ENCODE measurements around the gene CAPZB. TPM values are rescaled to one million over a fixed set of nuclear protein-coding genes. Genes with fewer than 3 reads are reported as not detected.
A peak's percentile ranks its signal among the peaks of the same experiment; 100 is the strongest.

The CAPZB gene
- polyA plus RNA-seq, 1 of the 3 experiments (the other 2 are of a cell fraction) = 122 TPM

GRCh38 chr1:19310720-19311502 is 174.4 kb downstream of the CAPZB start:
- Histone ChIP-seq H3K79me2 (ENCODE audit: insufficient read depth) (peaks cover 59% of the 10 kb centered on the region), H3K4me1 (ENCODE audit: control insufficient read depth in 1 of 2, insufficient read depth in 2 of 2, low read depth in 1 of 2, low read length in 1 of 2) (peaks cover 5 to 25% of the 10 kb centered on the region in 2 experiments; a peak in 1 of 4 replicates), H3K36me3 (replicated peaks in 1 of 2; ENCODE audit: control insufficient read depth in 1 of 2, insufficient read depth in 2 of 2, low read length in 1 of 2) (peaks cover 3 to 17% of the 10 kb centered on the region in 2 experiments), H3K9ac (peak overlapping the region; percentile 85), H3K9me2 (no peaks in the 10 kb centered on the region), H2AFZ (ENCODE audit: low read depth) (no peak overlapping the region), H4K20me1 (ENCODE audit: insufficient read depth) (peaks cover 19% of the 10 kb centered on the region), H3K27me3 (ENCODE audit: insufficient read depth) (no peaks in the 10 kb centered on the region), H3K4me3 (ENCODE audit: low read depth in 2 of 2, low read length in 1 of 2) (peak overlapping the region; percentile 82 to 85), H3K27ac (ENCODE audit: low read depth in 2 of 2, low read length in 1 of 2) (peak overlapping the region in 1 of 2 experiments; percentile 70; a peak in 1 of 4 replicates), H3K9me3 (no peaks in the 10 kb centered on the region), H3F3A (replicated peaks; ENCODE audit: insufficient read depth) (no peaks in the 10 kb centered on the region), H3K4me2 (peak overlapping the region; percentile 79)
- TF ChIP-seq RXRA (IDR thresholded peaks at IDR 0.05; ENCODE audit: borderline replicate concordance, low read depth) (no peak), ELF1 (IDR thresholded peaks at IDR 0.05) (no peak), REST (IDR thresholded peaks at IDR 0.05; ENCODE audit: low read depth, low read length) (no peak), ZBTB33 (IDR thresholded peaks at IDR 0.05; ENCODE audit: borderline replicate concordance, low read depth) (no peak), CHD2 (IDR thresholded peaks at IDR 0.05; ENCODE audit: low read length, partially characterized antibody) (no peak)
- POLR2A ChIA-PET = interaction anchor here (2.0 kb wide), 1 partner anchor 17 kb away, joined by 4 read pairs; no protein-coding TSS in a partner anchor
- CTCF ChIA-PET = interaction anchor here (1.0 to 1.8 kb wide), 3 partner anchors 333 to 372 kb away, joined by 3 to 6 read pairs (median 4); partner anchors contain the start of gene NBL1
- DNase-seq = peak; percentile 54
- 54% methylated on average over 13 of the region's 13 CpGs for WGBS (ENCODE audit: low lambda C conversion rate)

GRCh38 chr1:19310061-19310460 is 175.3 kb downstream of the CAPZB start:
- whole genome bisulfite sequencing (ENCODE audit: low lambda C conversion rate) = 95% methylated on average over 7 of the region's 7 CpGs
- Histone ChIP-seq H2AFZ (ENCODE audit: low read depth) (no peak overlapping the region), H3K9me2 (no peaks in the 10 kb centered on the region), H3K4me3 (ENCODE audit: low read depth in 2 of 2, low read length in 1 of 2) (peak overlapping the region in 1 of 2 experiments; percentile 85; a peak in 1 of 4 replicates), H3K4me1 (ENCODE audit: control insufficient read depth in 1 of 2, insufficient read depth in 2 of 2, low read depth in 1 of 2, low read length in 1 of 2) (peaks cover 5 to 25% of the 10 kb centered on the region in 2 experiments; a peak in 1 of 4 replicates), H3K4me2 (peak overlapping the region; percentile 79; the same call in 1 of the 2 replicates), H3K27ac (ENCODE audit: low read depth in 2 of 2, low read length in 1 of 2) (peak overlapping the region in 1 of 2 experiments; percentile 57; a peak in 2 of 4 replicates), H4K20me1 (ENCODE audit: insufficient read depth) (peaks cover 19% of the 10 kb centered on the region), H3F3A (replicated peaks; ENCODE audit: insufficient read depth) (no peaks in the 10 kb centered on the region), H3K27me3 (ENCODE audit: insufficient read depth) (no peaks in the 10 kb centered on the region), H3K36me3 (replicated peaks in 1 of 2; ENCODE audit: control insufficient read depth in 1 of 2, insufficient read depth in 2 of 2, low read length in 1 of 2) (peaks cover 9 to 24% of the 10 kb centered on the region in 2 experiments), H3K9ac (no peak overlapping the region), H3K79me2 (ENCODE audit: insufficient read depth) (peaks cover 50% of the 10 kb centered on the region), H3K9me3 (no peaks in the 10 kb centered on the region)
- DNase-seq = no peak
- POLR2A ChIA-PET = no interaction called here
- CTCF ChIA-PET = interaction anchor here (0.9 to 1.3 kb wide), 2 partner anchors 341 to 344 kb away, joined by 3 read pairs; no protein-coding TSS in a partner anchor
- TF ChIP-seq SMC3 (IDR thresholded peaks at IDR 0.05; ENCODE audit: low read depth, low read length) (no peak), YY1 (IDR thresholded peaks at IDR 0.05; ENCODE audit: low read depth) (no peak), RCOR1 (IDR thresholded peaks at IDR 0.05; ENCODE audit: low read length) (no peak), SIN3A (IDR thresholded peaks at IDR 0.05; ENCODE audit: borderline replicate concordance, low read depth, low read length) (no peak), MXI1 (IDR thresholded peaks at IDR 0.05; ENCODE audit: low read depth, low read length) (no peak), ZBTB33 (IDR thresholded peaks at IDR 0.05; ENCODE audit: borderline replicate concordance, low read depth) (no peak), MEF2A (IDR thresholded peaks at IDR 0.05; ENCODE audit: borderline replicate concordance, low read depth) (no peak), RAD21 (IDR thresholded peaks at IDR 0.05; ENCODE audit: low read length) (no peak), FOXJ3 (CRISPR knock-in tag; IDR thresholded peaks at IDR 0.05) (no peak), RXRA (IDR thresholded peaks at IDR 0.05; ENCODE audit: borderline replicate concordance, low read depth) (no peak), NFIC (IDR thresholded peaks at IDR 0.05; ENCODE audit: borderline replicate concordance) (no peak), GABPA (IDR thresholded peaks at IDR 0.05; ENCODE audit: low read depth) (no peak), TEAD4 (IDR thresholded peaks at IDR 0.05; ENCODE audit: borderline replicate concordance, insufficient read depth) (no peak), FOSL2 (IDR thresholded peaks at IDR 0.05; ENCODE audit: borderline replicate concordance, low read depth) (no peak)

Measured in SK-N-SH (cell line).